ENCODE measurements around the gene GAL3ST1. TPM values are rescaled to one million over a fixed set of nuclear protein-coding genes. Genes with fewer than 3 reads are reported as not detected.
A peak's percentile ranks its signal among the peaks of the same experiment; 100 is the strongest.

The GAL3ST1 gene
- total RNA-seq, 1 donor: not detected

GRCh38 chr22:30574997-30575671 is 669 bp upstream of the GAL3ST1 start:
- Histone ChIP-seq H4K20me1 (ENCODE audit: insufficient read depth, low read length) (peaks cover 11% of the 10 kb centered on the region), H3K9me3 (ENCODE audit: low read depth, low read length) (no peaks in the 10 kb centered on the region), H3K79me2 (ENCODE audit: insufficient read depth, low read length) (no peaks in the 10 kb centered on the region), H3K4me3 (ENCODE audit: insufficient read depth, low read length) (peak overlapping the region; percentile 7), H2AFZ (ENCODE audit: low read length) (no peak overlapping the region), H3K36me3 (ENCODE audit: insufficient read depth, low read length) (peaks cover 42% of the 10 kb centered on the region), H3K27ac (ENCODE audit: low read depth, low read length) (peak overlapping the region; percentile 60), H3K4me1 (ENCODE audit: insufficient read depth, low read length) (peaks cover 14% of the 10 kb centered on the region), H3K27me3 (ENCODE audit: insufficient read depth, low read length) (peaks cover 8% of the 10 kb centered on the region), H3K4me2 (ENCODE audit: insufficient read depth, low read length) (peak overlapping the region; percentile 58)
- TF ChIP-seq, protein P1, sequence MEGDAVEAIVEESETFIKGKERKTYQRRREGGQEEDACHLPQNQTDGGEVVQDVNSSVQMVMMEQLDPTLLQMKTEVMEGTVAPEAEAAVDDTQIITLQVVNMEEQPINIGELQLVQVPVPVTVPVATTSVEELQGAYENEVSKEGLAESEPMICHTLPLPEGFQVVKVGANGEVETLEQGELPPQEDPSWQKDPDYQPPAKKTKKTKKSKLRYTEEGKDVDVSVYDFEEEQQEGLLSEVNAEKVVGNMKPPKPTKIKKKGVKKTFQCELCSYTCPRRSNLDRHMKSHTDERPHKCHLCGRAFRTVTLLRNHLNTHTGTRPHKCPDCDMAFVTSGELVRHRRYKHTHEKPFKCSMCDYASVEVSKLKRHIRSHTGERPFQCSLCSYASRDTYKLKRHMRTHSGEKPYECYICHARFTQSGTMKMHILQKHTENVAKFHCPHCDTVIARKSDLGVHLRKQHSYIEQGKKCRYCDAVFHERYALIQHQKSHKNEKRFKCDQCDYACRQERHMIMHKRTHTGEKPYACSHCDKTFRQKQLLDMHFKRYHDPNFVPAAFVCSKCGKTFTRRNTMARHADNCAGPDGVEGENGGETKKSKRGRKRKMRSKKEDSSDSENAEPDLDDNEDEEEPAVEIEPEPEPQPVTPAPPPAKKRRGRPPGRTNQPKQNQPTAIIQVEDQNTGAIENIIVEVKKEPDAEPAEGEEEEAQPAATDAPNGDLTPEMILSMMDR (IDR thresholded peaks at IDR 0.05; ENCODE audit: extremely low read depth, low read depth, low read length): no peak
- DNase-seq (ENCODE audit: insufficient read length, low spot score, missing footprints): peak; percentile 99

- Histone ChIP-seq H3K36me3 (ENCODE audit: insufficient read depth, low read length) (peaks cover 27% of the 10 kb centered on the region), H4K20me1 (ENCODE audit: insufficient read depth, low read length) (peaks cover 11% of the 10 kb centered on the region), H3K9me3 (ENCODE audit: low read depth, low read length) (no peaks in the 10 kb centered on the region), H3K27ac (ENCODE audit: low read depth, low read length) (no peak overlapping the region), H3K4me1 (ENCODE audit: insufficient read depth, low read length) (peaks cover 14% of the 10 kb centered on the region), H3K79me2 (ENCODE audit: insufficient read depth, low read length) (no peaks in the 10 kb centered on the region), H3K4me2 (ENCODE audit: insufficient read depth, low read length) (no peak overlapping the region), H3K27me3 (ENCODE audit: insufficient read depth, low read length) (peaks cover 20% of the 10 kb centered on the region), H2AFZ (ENCODE audit: low read length) (no peak overlapping the region), H3K4me3 (ENCODE audit: insufficient read depth, low read length) (no peak overlapping the region)
- DNase-seq (ENCODE audit: insufficient read length, low spot score, missing footprints): peak; percentile 85
- TF ChIP-seq, protein P1 (IDR thresholded peaks at IDR 0.05; ENCODE audit: extremely low read depth, low read depth, low read length): no peak
These were observed 821 bp downstream of the GAL3ST1 start for GRCh38 chr22:30573594-30574094.

DNA sequence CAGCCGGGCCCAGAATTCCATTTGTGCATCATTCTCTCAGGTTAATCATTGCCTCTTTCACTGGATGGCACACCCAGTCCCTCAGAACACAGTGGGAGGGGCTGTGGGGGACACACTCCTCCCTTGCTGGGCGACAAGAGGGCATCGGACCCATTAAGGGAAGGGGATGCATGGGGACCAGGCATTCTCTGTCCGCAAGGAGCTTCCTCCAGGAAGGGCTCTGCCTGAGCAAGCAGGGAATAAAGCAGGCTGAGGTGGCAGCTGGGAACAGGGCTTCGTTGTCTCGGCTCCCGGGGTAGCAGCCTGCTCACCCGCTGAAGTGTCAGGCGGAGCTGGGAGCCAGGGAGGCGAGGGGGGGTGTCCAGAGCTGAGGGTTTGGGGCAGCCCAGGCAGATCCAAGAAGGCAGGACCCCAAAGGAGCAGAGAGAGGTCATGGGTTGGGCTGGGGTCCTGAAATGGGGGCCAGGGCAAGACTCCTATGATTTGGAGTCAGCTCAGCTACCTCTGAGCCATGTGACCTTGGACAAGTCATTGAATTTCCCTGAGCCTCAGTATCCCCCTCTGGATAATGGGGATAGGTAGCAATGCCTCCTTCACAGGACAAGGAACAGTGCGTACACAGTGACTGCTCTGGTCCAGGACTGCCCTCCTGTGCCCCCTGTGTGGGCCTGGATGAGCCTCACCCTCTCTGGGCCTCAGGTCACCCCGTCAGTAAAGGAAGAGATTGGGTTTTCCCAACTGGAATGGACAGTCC is 1.4 kb downstream of the GAL3ST1 start:
- peaks cover 20% of the 10 kb centered on the region for H3K27me3 ChIP-seq (ENCODE audit: insufficient read depth, low read length)
- no peaks in the 10 kb centered on the region for H3K79me2 ChIP-seq (ENCODE audit: insufficient read depth, low read length)
- no peak overlapping the region for H3K4me3 ChIP-seq (ENCODE audit: insufficient read depth, low read length)
- no peak overlapping the region for H3K27ac ChIP-seq (ENCODE audit: low read depth, low read length)
- H3K9me3 ChIP-seq (ENCODE audit: low read depth, low read length): no peaks in the 10 kb centered on the region
- H3K4me1 ChIP-seq (ENCODE audit: insufficient read depth, low read length): peaks cover 14% of the 10 kb centered on the region
- TF ChIP-seq, protein P1 (IDR thresholded peaks at IDR 0.05; ENCODE audit: extremely low read depth, low read depth, low read length): no peak
- no peak overlapping the region for H3K4me2 ChIP-seq (ENCODE audit: insufficient read depth, low read length)
- H2AFZ ChIP-seq (ENCODE audit: low read length): no peak overlapping the region
- DNase-seq (ENCODE audit: insufficient read length, low spot score, missing footprints): peak; percentile 86
- peaks cover 11% of the 10 kb centered on the region for H4K20me1 ChIP-seq (ENCODE audit: insufficient read depth, low read length)
- H3K36me3 ChIP-seq (ENCODE audit: insufficient read depth, low read length): peaks cover 22% of the 10 kb centered on the region

DNA sequence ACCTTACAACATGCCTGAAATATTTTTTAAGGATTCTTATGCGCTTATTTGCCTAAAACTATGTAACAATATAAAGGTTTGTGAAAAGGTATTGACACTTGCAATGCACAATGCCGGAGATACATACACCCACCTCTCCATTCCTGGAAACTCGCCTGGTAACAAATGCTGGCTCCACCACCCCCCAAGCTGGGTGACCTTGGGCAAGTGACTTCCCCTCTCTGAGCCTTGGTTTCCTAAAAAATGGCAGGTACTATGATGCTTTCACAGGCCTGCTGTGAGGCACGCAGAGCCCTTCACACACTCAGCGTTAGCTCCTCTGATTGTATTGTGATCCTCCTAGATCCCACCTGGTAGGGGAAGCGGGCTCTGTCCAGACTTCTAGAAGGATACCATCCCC is 2.3 kb downstream of the GAL3ST1 start:
- H3K27me3 ChIP-seq (ENCODE audit: insufficient read depth, low read length): peaks cover 20% of the 10 kb centered on the region
- no peak overlapping the region for H3K27ac ChIP-seq (ENCODE audit: low read depth, low read length)
- no peak overlapping the region for H3K4me3 ChIP-seq (ENCODE audit: insufficient read depth, low read length)
- peaks cover 15% of the 10 kb centered on the region for H3K36me3 ChIP-seq (ENCODE audit: insufficient read depth, low read length)
- no peaks in the 10 kb centered on the region for H3K79me2 ChIP-seq (ENCODE audit: insufficient read depth, low read length)
- H3K4me1 ChIP-seq (ENCODE audit: insufficient read depth, low read length): peaks cover 14% of the 10 kb centered on the region
- DNase-seq (ENCODE audit: insufficient read length, low spot score, missing footprints): peak; percentile 18
- peaks cover 11% of the 10 kb centered on the region for H4K20me1 ChIP-seq (ENCODE audit: insufficient read depth, low read length)
- H3K9me3 ChIP-seq (ENCODE audit: low read depth, low read length): no peaks in the 10 kb centered on the region
- TF ChIP-seq, protein P1 (IDR thresholded peaks at IDR 0.05; ENCODE audit: extremely low read depth, low read depth, low read length): no peak
- no peak overlapping the region for H3K4me2 ChIP-seq (ENCODE audit: insufficient read depth, low read length)
- no peak overlapping the region for H2AFZ ChIP-seq (ENCODE audit: low read length)

All from osteoblast (primary cell).